Measurements from ENCODE around the gene LDB3.

Gene LDB3

DNA sequence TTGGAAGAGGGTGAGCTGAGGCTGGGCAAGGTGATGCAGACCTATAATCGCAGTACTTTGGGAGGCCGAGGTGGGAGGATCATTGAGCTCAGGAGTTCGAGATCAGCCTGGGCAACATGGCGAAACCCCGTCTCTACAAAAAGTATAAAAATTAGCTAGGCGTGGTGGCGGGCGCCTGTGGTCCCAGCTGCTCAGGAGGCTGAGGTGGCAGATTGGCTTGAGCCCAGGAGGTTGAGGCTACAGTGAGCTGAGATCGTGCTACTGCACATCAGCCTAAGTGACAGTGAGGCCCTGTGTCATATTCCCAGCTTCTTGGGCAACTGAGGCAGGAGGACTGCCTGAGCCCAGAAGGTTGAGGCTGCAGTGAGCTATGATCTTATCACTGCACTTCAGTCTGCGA is 101.7 kb downstream of the LDB3 start:
- in situ Hi-C loops (cut with MboI; ENCODE audit: low pct_unique_long_range_greater_than_20kb, low sequenced_read_pairs), result no loop called here
- no peak for DNase-seq

GRCh38 chr10:86770412-86770960 is 102.2 kb downstream of the LDB3 start:
- in situ Hi-C loops (cut with MboI; ENCODE audit: low pct_unique_long_range_greater_than_20kb, low sequenced_read_pairs), result no loop called here
- DNase-seq, result no peak

DNA sequence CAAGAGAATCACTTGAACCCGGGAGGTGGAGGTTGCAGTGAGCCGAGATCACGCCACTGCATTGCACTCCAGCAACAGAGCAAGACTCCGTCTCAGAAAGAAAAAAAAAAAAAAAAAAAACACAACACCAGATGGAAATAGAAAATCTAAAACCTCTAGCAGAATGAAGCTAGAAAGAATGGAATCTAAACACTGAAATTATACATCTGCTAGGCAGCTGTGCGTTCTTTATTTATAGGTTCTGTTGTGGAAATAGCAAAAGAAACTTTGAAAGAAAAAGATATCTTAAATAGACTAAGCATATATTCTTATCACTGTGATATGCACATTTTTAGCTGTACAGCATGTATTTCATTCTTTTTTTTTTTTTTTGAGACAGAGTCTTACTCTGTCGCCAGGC is 105.2 kb downstream of the LDB3 start:
- no peak for DNase-seq
- in situ Hi-C loops (cut with MboI; ENCODE audit: low pct_unique_long_range_greater_than_20kb, low sequenced_read_pairs), result no loop called here

- in situ Hi-C loops (cut with MboI; ENCODE audit: low pct_unique_long_range_greater_than_20kb, low sequenced_read_pairs), result no loop called here
- peak; percentile 42 for DNase-seq
Measured at GRCh38 chr10:86775056-86775869, 107.0 kb downstream of the LDB3 start.

- DNase-seq, result no peak
- in situ Hi-C loops (cut with MboI; ENCODE audit: low pct_unique_long_range_greater_than_20kb, low sequenced_read_pairs), result no loop called here
Measured at GRCh38 chr10:86775870-86776180, 107.5 kb downstream of the LDB3 start.

GRCh38 chr10:86779220-86780017 is 111.1 kb downstream of the LDB3 start:
- in situ Hi-C loops (cut with MboI; ENCODE audit: low pct_unique_long_range_greater_than_20kb, low sequenced_read_pairs), result no loop called here
- DNase-seq, result no peak

DNA sequence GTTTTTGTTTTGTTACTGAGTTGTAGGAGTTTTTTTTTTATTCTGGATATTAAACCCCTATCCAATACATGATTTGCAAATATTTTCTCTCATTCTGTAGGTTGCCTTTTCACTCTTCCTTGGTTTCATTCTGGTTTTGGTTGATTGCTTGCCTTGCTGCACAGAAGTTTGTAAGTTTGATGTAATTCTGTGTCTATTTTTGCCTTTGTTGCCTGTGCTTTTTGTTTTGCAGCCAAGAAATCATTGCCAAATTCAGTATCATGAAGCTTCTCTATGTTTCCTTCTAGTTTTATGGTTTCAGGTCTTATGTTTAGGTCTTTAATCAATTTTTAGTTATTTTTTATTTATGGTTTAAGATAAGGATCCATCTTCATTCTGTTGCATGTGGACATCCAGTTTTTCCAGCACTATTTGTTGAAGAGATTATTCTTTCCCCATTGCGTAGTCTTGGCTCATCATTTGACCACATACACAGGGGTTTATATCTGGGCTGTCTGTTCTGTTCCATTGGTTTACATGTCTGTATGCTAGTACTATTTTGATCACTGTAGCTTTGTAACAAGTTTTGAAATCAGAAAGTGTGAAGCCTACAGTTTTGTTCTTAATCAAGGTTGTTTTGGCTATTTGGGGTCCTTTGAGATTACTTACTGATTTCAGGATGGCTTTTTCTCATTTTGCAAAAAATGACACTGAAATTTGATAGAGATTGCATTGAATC is 114.5 kb downstream of the LDB3 start:
- no peak for DNase-seq
- in situ Hi-C loops (cut with MboI; ENCODE audit: low pct_unique_long_range_greater_than_20kb, low sequenced_read_pairs), result no loop called here

DNA sequence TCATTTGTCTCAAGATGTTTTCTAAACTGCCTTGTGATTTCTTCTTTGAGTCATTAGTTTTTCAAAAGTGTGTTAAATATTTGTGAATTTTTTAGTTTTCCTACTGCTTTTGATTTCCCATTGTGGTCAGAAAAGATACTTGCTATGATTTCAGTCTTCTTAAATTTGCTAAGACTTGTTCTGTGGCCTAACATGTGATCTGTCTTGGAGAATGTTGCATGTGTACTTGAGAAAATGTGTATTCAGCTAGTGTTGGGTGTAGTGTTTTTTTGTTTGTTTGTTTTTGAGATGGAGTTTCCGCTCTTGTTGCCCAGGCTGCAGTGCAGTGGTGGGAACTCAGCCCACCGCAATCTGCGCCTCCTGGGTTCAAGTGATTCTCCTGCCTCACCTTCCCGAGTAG is 116.7 kb downstream of the LDB3 start:
- DNase-seq, result no peak
- in situ Hi-C loops (cut with MboI; ENCODE audit: low pct_unique_long_range_greater_than_20kb, low sequenced_read_pairs), result no loop called here
